Measurements from ENCODE around the gene GFI1B.

- TF ChIP-seq YY1 (IDR thresholded peaks at IDR 0.05; ENCODE audit: insufficient read depth, insufficient read length) (no peak), ZNF274 (IDR thresholded peaks at IDR 0.05; ENCODE audit: low read depth, low read length) (no peak), SUZ12 (IDR thresholded peaks at IDR 0.05; ENCODE audit: extremely low read depth, insufficient read depth, insufficient read length) (no peak)
Measured at GRCh38 chr9:132955768-132956167, 22.7 kb upstream of the GFI1B start.

All from NT2/D1 (cell line).